WI38 (cell line): ENCODE data around the gene COX6B1.

Source experiments
- H3K4me3 ChIP-seq: 2 replicates; pipeline ENCODE4 v1.5.1; 2011; ENCODE audit warnings: low read depth, mild to moderate bottlenecking, control low read depth, low read length
- TF ChIP-seq, protein P1 (sequence below): IDR thresholded peaks from 2 replicates; pipeline ENCODE4 v1.5.1; 2012; ENCODE audit warnings: low read depth, mild to moderate bottlenecking, control low read depth, low read length

The COX6B1 gene

DNA sequence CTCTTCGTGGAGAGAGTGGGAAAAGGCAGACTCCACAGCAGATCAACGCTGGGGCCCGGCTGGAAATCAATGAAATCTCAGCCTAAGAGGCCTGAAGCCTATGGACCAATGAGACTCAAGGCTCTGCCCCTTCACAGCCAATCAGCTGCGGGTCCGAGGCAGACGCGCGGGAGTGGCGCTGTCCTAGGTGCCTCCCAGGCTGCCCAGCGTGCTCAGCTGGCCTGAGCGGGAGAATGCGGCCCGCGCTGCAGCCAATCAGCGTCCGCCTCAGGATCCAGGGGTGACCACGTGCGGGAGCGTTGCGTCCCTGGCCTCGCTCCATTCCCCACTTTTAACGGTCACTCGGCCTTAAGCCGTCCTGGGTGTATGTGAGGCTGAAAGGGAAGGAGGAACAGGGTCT, 56.1 kb downstream of the COX6B1 start, which contains the start of gene ZBTB32:
Gene ZBTB32 (plus strand): TSS at position 341 of the 400 bp plus-strand sequence. CDS start 10,069 bp downstream, outside the sequence.
- TF ChIP-seq, protein P1, sequence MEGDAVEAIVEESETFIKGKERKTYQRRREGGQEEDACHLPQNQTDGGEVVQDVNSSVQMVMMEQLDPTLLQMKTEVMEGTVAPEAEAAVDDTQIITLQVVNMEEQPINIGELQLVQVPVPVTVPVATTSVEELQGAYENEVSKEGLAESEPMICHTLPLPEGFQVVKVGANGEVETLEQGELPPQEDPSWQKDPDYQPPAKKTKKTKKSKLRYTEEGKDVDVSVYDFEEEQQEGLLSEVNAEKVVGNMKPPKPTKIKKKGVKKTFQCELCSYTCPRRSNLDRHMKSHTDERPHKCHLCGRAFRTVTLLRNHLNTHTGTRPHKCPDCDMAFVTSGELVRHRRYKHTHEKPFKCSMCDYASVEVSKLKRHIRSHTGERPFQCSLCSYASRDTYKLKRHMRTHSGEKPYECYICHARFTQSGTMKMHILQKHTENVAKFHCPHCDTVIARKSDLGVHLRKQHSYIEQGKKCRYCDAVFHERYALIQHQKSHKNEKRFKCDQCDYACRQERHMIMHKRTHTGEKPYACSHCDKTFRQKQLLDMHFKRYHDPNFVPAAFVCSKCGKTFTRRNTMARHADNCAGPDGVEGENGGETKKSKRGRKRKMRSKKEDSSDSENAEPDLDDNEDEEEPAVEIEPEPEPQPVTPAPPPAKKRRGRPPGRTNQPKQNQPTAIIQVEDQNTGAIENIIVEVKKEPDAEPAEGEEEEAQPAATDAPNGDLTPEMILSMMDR, result no peak
- no peak within 1 kb of the TSS for H3K4me3 ChIP-seq
